ENCODE measurements around the gene DRG1. TPM values are rescaled to one million over a fixed set of nuclear protein-coding genes. Genes with fewer than 3 reads are reported as not detected.
A peak's percentile ranks its signal among the peaks of the same experiment; 100 is the strongest.

DRG1 gene
- total RNA-seq (2021) (60.4 to 79.2 TPM (median 64.0 TPM) in 3 replicates), Bru-seq, nascent RNA (percentile 63 among the genes with signal in this experiment)
- long read RNA-seq, experiment 1, transcript DRG1-201 (9 exons, 1,746 nt), result major isoform, 229 of 256 reads
- long read RNA-seq, experiment 1, partial matches to known transcripts, result 11 of 256 reads
- long read RNA-seq, experiment 1, other reads (novel, unspliced or antisense), result 16 of 256 reads
- long read RNA-seq, experiment 2, transcript DRG1-201 (9 exons, 1,746 nt), result major isoform, 78 of 140 reads
- long read RNA-seq, experiment 2, transcript DRG1-204 (3 exons, 677 nt), result minor isoform, 7 of 140 reads
- long read RNA-seq, experiment 2, partial matches to known transcripts, result 27 of 140 reads
- long read RNA-seq, experiment 2, other reads (novel, unspliced or antisense), result 28 of 140 reads
- long read RNA-seq, experiment 3, transcript DRG1-201 (9 exons, 1,746 nt), result major isoform, 788 of 968 reads
- long read RNA-seq, experiment 3, partial matches to known transcripts, result 135 of 968 reads
- long read RNA-seq, experiment 3, other reads (novel, unspliced or antisense), result 45 of 968 reads

DNA sequence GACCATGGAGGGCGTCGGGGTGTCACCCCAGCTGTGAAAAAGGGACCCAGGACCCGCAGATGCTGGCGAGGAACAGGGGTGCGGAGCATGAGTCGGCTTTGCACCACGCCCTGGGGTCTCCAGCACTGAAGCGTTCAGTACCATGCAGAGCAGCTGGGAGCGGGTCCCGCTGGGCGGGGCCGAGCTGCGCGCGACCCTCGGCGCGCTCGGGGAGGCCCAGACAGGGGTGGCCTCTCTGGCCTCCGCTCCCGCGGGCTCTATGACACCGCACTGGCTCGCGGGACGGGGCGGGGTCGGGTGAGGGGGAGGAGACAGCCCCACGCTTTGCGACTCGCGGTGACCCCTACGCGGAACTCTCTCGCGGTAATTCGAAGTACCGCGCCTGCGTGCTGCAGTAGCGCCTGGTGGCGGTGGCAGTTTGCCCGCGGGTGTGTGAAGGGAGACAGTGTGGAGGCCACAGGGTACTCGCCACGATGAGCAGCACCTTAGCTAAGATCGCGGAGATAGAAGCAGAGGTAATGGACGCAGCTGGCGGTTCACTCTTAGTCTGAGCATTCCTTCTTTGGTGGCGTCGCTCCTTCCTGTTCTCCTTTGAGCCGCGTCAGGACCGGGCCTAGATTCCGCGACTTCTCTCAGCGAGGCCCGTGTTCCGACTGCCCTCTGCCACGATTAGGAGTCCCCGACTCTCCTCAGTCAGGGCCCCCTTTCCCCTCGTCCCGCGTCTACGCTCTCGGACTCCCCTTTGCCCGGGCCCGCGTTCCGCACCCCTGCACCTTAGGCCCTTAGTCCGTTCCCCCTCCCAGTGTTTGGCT is at the start of gene DRG1:
TSS of gene DRG1 (plus strand) at position 394 of the 812 bp plus-strand sequence. CDS start at position 474, 80 bp downstream.
- CTCF ChIA-PET, result interaction anchor here (1.0 to 1.2 kb wide), 2 partner anchors 53 to 266 kb away, joined by 3 to 7 read pairs; partner anchors contain the start of gene PATZ1
- peak within 1 kb of the TSS; percentile 93 for H3K27ac Mint-ChIP-seq
- TF ChIP-seq HMGA2 (CRISPR knock-in tag; IDR thresholded peaks at IDR 0.05) (no peak), ZMAT4 (CRISPR knock-in tag; IDR thresholded peaks at IDR 0.05) (no peak), NR2C2 (CRISPR knock-in tag; IDR thresholded peaks at IDR 0.05) (peak; percentile 61; the same call in 1 of the 2 replicates), MYBL2 (CRISPR knock-in tag; IDR thresholded peaks at IDR 0.05) (peak; percentile 82; the same call in 1 of the 2 replicates), ZBTB21 (CRISPR knock-in tag; IDR thresholded peaks at IDR 0.05; ENCODE audit: borderline replicate concordance) (no peak), ZBTB43 (CRISPR knock-in tag; IDR thresholded peaks at IDR 0.05) (no peak), FOXP4 (CRISPR knock-in tag; IDR thresholded peaks at IDR 0.05) (peak; percentile 33; the same call in 1 of the 2 replicates), NFATC4 (CRISPR knock-in tag; IDR thresholded peaks at IDR 0.05) (no peak), ZNF263 (CRISPR knock-in tag; IDR thresholded peaks at IDR 0.05; ENCODE audit: low read depth) (no peak), CREB1 (CRISPR knock-in tag; IDR thresholded peaks at IDR 0.05) (0 out of 2 replicates have a peak, but pooled peaks have one; percentile 7), ZNF671 (CRISPR knock-in tag; IDR thresholded peaks at IDR 0.05) (no peak), EMX1 (CRISPR knock-in tag; IDR thresholded peaks at IDR 0.05) (no peak), NR1H2 (CRISPR knock-in tag; IDR thresholded peaks at IDR 0.05) (no peak), ETV6 (CRISPR knock-in tag; IDR thresholded peaks at IDR 0.05) (no peak; the same call in 1 of the 2 replicates), NFYB (CRISPR knock-in tag; conservative IDR thresholded peaks at IDR 0.05; ENCODE audit: low read depth) (no peak), JUN (CRISPR knock-in tag; IDR thresholded peaks at IDR 0.05) (peak; percentile 34; the same call in 1 of the 2 replicates), ARID4B (CRISPR knock-in tag; IDR thresholded peaks at IDR 0.05; ENCODE audit: borderline replicate concordance) (no peak), IRF2 (CRISPR knock-in tag; IDR thresholded peaks at IDR 0.05; ENCODE audit: borderline replicate concordance, low read depth) (no peak)
- TF ChIP-seq, protein P1, sequence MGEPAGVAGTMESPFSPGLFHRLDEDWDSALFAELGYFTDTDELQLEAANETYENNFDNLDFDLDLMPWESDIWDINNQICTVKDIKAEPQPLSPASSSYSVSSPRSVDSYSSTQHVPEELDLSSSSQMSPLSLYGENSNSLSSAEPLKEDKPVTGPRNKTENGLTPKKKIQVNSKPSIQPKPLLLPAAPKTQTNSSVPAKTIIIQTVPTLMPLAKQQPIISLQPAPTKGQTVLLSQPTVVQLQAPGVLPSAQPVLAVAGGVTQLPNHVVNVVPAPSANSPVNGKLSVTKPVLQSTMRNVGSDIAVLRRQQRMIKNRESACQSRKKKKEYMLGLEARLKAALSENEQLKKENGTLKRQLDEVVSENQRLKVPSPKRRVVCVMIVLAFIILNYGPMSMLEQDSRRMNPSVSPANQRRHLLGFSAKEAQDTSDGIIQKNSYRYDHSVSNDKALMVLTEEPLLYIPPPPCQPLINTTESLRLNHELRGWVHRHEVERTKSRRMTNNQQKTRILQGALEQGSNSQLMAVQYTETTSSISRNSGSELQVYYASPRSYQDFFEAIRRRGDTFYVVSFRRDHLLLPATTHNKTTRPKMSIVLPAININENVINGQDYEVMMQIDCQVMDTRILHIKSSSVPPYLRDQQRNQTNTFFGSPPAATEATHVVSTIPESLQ (CRISPR knock-in tag; IDR thresholded peaks at IDR 0.05), result no peak
- TF ChIP-seq, protein P2, sequence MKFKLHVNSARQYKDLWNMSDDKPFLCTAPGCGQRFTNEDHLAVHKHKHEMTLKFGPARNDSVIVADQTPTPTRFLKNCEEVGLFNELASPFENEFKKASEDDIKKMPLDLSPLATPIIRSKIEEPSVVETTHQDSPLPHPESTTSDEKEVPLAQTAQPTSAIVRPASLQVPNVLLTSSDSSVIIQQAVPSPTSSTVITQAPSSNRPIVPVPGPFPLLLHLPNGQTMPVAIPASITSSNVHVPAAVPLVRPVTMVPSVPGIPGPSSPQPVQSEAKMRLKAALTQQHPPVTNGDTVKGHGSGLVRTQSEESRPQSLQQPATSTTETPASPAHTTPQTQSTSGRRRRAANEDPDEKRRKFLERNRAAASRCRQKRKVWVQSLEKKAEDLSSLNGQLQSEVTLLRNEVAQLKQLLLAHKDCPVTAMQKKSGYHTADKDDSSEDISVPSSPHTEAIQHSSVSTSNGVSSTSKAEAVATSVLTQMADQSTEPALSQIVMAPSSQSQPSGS (CRISPR knock-in tag; IDR thresholded peaks at IDR 0.05; ENCODE audit: borderline replicate concordance, low read depth), result no peak
- TF ChIP-seq, protein P3, sequence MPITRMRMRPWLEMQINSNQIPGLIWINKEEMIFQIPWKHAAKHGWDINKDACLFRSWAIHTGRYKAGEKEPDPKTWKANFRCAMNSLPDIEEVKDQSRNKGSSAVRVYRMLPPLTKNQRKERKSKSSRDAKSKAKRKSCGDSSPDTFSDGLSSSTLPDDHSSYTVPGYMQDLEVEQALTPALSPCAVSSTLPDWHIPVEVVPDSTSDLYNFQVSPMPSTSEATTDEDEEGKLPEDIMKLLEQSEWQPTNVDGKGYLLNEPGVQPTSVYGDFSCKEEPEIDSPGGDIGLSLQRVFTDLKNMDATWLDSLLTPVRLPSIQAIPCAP (CRISPR knock-in tag; IDR thresholded peaks at IDR 0.05), result peak; percentile 86; the same call in 1 of the 2 replicates

More for the DNA sequence above, at the start of gene DRG1:
- ATAC-seq, result peak; percentile 99
- H3K9me3 Mint-ChIP-seq, result peaks cover 2% of the 10 kb centered on the region
- POLR2A ChIA-PET, result interaction anchor here (1.0 to 1.5 kb wide), 2 partner anchors 53 to 86 kb away, joined by 3 to 9 read pairs; partner anchors contain the start of gene PATZ1
- peak within 1 kb of the TSS; percentile 97 for H3K4me3 Mint-ChIP-seq
- H3K27me3 Mint-ChIP-seq (ENCODE audit: low read depth), result peaks cover 1% of the 10 kb centered on the region; the same call in 1 of the 2 replicates
- peaks cover 11% of the 10 kb centered on the region for H3K4me1 Mint-ChIP-seq
- peak; percentile 96 for DNase-seq (ENCODE audit: low spot score)
- H3K36me3 Mint-ChIP-seq, result peaks cover 18% of the 10 kb centered on the region
